Measurements from ENCODE around the gene DDR2. TPM values are rescaled to one million over a fixed set of nuclear protein-coding genes. Genes with fewer than 3 reads are reported as not detected.

The DDR2 gene
- total RNA-seq, 4 donors from 2014 or later = 40.9 to 88.8 (median 56.6) TPM

- no peak overlapping the region for H3K27ac ChIP-seq
These were observed 190.3 kb downstream of the DDR2 start for GRCh38 chr1:162822391-162823200.

GRCh38 chr1:162823231-162823630 is 191.0 kb downstream of the DDR2 start:
- intact Hi-C loops (cut with DNase I) = no loop called here
- WGBS, 2 donors = 87 to 92% methylated on average over 3 of the region's 3 CpGs
- no peak for DNase-seq
- Histone ChIP-seq H3K9me3 (no peaks in the 10 kb centered on the region), H3K36me3 (no peaks in the 10 kb centered on the region), H3K4me3 (replicated peaks in 1 of 3) (no peak overlapping the region), H3K27me3 (no peaks in the 10 kb centered on the region), H3K27ac (no peak overlapping the region), H3K4me1 (peaks cover 0 to 9% of the 10 kb centered on the region in 2 donors)
- no peak for TF ChIP-seq POLR2A (IDR thresholded peaks at IDR 0.05)

More at GRCh38 chr1:162822391-162823200, 190.3 kb downstream of the DDR2 start:
- TF ChIP-seq CTCF (IDR thresholded peaks at IDR 0.05) (no peak), POLR2A (IDR thresholded peaks at IDR 0.05) (no peak)
- intact Hi-C loops (cut with DNase I) = no loop called here
- H3K27me3 ChIP-seq = no peaks in the 10 kb centered on the region
- DNase-seq = peak; percentile 11 to 38
- peak overlapping the region in 1 of 3 donors; percentile 8 for H3K4me3 ChIP-seq (replicated peaks in 1 of 3)
- 4% methylated on average over 39 to 44 of the region's 44 CpGs for WGBS, 2 donors
- H3K36me3 ChIP-seq = no peaks in the 10 kb centered on the region
- H3K9me3 ChIP-seq = no peaks in the 10 kb centered on the region
- H3K4me1 ChIP-seq = peaks cover 0 to 9% of the 10 kb centered on the region in 2 donors

- H3K4me3 ChIP-seq (replicated peaks in 1 of 3) = no peak overlapping the region
- intact Hi-C loops (cut with DNase I) = no loop called here
These were observed 191.7 kb downstream of the DDR2 start for GRCh38 chr1:162823771-162824525.

GRCh38 chr1:162829268-162829667 is 197.0 kb downstream of the DDR2 start:
- no peak overlapping the region for H3K27ac ChIP-seq
- no peaks in the 10 kb centered on the region for H3K9me3 ChIP-seq
- H3K27me3 ChIP-seq = no peaks in the 10 kb centered on the region
- DNase-seq = no peak
- intact Hi-C loops (cut with DNase I) = no loop called here
- TF ChIP-seq POLR2A (IDR thresholded peaks at IDR 0.05) = no peak
- no peak for TF ChIP-seq CTCF (IDR thresholded peaks at IDR 0.05)
- no peaks in the 10 kb centered on the region for H3K36me3 ChIP-seq
- no peak overlapping the region for H3K4me3 ChIP-seq (replicated peaks in 1 of 3)
- 84 to 90% methylated on average over 1 of the region's 1 CpG for WGBS, 2 donors
- no peaks in the 10 kb centered on the region for H3K4me1 ChIP-seq

More at GRCh38 chr1:162823771-162824525, 191.7 kb downstream of the DDR2 start:
- no peak for TF ChIP-seq CTCF (IDR thresholded peaks at IDR 0.05)
- no peak for TF ChIP-seq POLR2A (IDR thresholded peaks at IDR 0.05)
- WGBS, 2 donors = 69 to 70% methylated on average over 2 of the region's 2 CpGs
- Histone ChIP-seq H3K27ac (no peak overlapping the region), H3K4me1 (peaks cover 0 to 9% of the 10 kb centered on the region in 2 donors), H3K36me3 (no peaks in the 10 kb centered on the region), H3K27me3 (no peaks in the 10 kb centered on the region), H3K9me3 (no peaks in the 10 kb centered on the region)
- DNase-seq = no peak

- intact Hi-C loops (cut with DNase I) = no loop called here
- Histone ChIP-seq H3K4me3 (replicated peaks in 1 of 3) (no peak overlapping the region), H3K27me3 (no peaks in the 10 kb centered on the region), H3K27ac (no peak overlapping the region), H3K36me3 (no peaks in the 10 kb centered on the region), H3K9me3 (no peaks in the 10 kb centered on the region), H3K4me1 (no peaks in the 10 kb centered on the region)
- TF ChIP-seq CTCF (IDR thresholded peaks at IDR 0.05) (no peak), POLR2A (IDR thresholded peaks at IDR 0.05) (no peak)
- no peak for DNase-seq
- WGBS, 2 donors = 55 to 83% methylated on average over 3 of the region's 3 CpGs
These were observed 200.2 kb downstream of the DDR2 start for GRCh38 chr1:162832470-162832869.
